Natural killer cell treated with Interleukin-12 subunit alpha and Interleukin-12 subunit beta and Interleukin-15 and Interleukin-18, amount 100 ng/mL, for 72 hours (primary cell): ENCODE measurements around the gene COL4A2. TPM values are rescaled to one million over a fixed set of nuclear protein-coding genes. Genes with fewer than 3 reads are reported as not detected.
"Not testable (repeated sequence)": the region's sequence is repeated elsewhere in the genome, so short reads cannot be mapped to it uniquely, and the experiment has no call there.

ENCODE experiments used
- ATAC-seq, 2 donors: fragments of 150-1000 bp; cut with Tn5 transposase in 1 of 2; sonication (Bioruptor Pico), chemical (Tn5 transposase) in 1 of 2; 2 replicates each; pipeline ENCODE4 v1.10.0; 2021
- DNase-seq: peaks from one replicate; pipeline ENCODE4 v3.0.0; 2022; ENCODE audit warnings: low spot score
- H3K27ac Mint-ChIP-seq, 2 donors: 1 replicate in 1 of 2; 2 replicates in 1 of 2; pipeline ENCODE4 v1.8.0; 2022; ENCODE audit warnings: mixed read lengths in 2 of 2, mild to moderate bottlenecking in 1 of 2, moderate library complexity in 1 of 2
- H3K27me3 Mint-ChIP-seq, 2 donors: 1 replicate in 1 of 2; 2 replicates in 1 of 2; pipeline ENCODE4 v1.8.0; 2022; ENCODE audit warnings: mixed read lengths in 2 of 2
- H3K36me3 Mint-ChIP-seq: one replicate; pipeline ENCODE4 v1.8.0; 2022; ENCODE audit warnings: mixed read lengths
- H3K4me1 Mint-ChIP-seq, 2 donors: 1 replicate in 1 of 2; 2 replicates in 1 of 2; pipeline ENCODE4 v1.8.0; 2022; ENCODE audit warnings: low read depth in 2 of 2, mixed read lengths in 2 of 2, mild to moderate bottlenecking in 1 of 2
- H3K4me3 Mint-ChIP-seq: one replicate; pipeline ENCODE4 v1.8.0; 2022; ENCODE audit warnings: mixed read lengths
- H3K9me3 Mint-ChIP-seq: 2 replicates; pipeline ENCODE4 v1.8.0; 2022; ENCODE audit warnings: mixed read lengths
- total RNA-seq, 2 donors: library from RNA; stranded (reverse); gene quantifications; one replicate each; pipeline ENCODE4 v1.2.3, GENCODE V29; 2022

Gene COL4A2
- total RNA-seq, 2 donors from 2014 or later: not detected

- Mint-ChIP-seq H3K4me3 (no peak overlapping the region), H3K4me1 (no peaks in the 10 kb centered on the region), H3K27ac (no peak overlapping the region), H3K27me3 (peaks cover 0 to 1% of the 10 kb centered on the region in 2 donors), H3K36me3 (no peaks in the 10 kb centered on the region), H3K9me3 (no peaks in the 10 kb centered on the region)
- DNase-seq (no peak), ATAC-seq (no peak)
Measured at GRCh38 chr13:110497003-110497402, 189.9 kb downstream of the COL4A2 start.

DNA sequence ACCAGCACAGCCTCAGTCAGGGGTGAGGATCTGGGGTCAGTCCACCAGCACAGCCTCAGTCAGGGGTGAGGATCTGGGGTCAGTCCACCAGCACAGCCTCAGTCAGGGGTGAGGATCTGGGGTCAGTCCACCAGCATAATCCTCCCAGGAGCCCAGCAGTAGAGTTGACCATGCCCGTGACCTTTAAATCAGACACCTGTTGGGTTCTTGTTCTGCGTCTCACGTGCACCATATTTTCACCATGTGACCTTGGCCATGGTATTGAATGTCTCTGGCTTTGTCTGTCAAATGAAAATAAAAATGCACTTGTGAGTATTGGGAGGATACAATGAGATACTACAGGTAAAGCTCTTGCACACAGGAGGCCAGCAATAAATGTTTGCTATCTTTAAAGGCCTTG, 190.8 kb downstream of the COL4A2 start:
- not testable (repeated sequence) for H3K4me3 Mint-ChIP-seq, H3K36me3 Mint-ChIP-seq, H3K27ac Mint-ChIP-seq, ATAC-seq, H3K9me3 Mint-ChIP-seq, H3K4me1 Mint-ChIP-seq, DNase-seq, H3K27me3 Mint-ChIP-seq

DNA sequence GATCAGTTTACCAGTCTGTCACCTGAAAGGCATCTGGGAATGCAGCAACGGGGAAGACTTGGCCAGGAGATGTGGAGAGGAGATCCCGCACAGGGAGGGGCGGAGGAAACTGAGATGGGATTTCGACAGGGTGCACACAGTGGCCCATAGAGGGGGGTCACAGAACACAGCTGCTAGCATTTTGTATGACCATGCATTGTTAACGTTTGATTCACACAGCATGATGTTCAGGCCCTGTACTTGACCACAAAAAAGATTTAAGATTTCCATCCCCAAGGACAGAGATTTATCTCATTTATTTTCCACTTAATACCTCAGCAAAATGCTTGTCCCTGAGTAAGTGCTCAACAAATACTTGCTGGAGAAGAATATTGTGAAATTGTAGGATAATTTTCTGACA, 191.2 kb downstream of the COL4A2 start:
- ATAC-seq (no peak), DNase-seq (no peak)
- Mint-ChIP-seq H3K27ac (no peak overlapping the region), H3K4me1 (no peaks in the 10 kb centered on the region), H3K36me3 (no peaks in the 10 kb centered on the region), H3K27me3 (peaks cover 0 to 2% of the 10 kb centered on the region in 2 donors), H3K4me3 (no peak overlapping the region), H3K9me3 (no peaks in the 10 kb centered on the region)

DNA sequence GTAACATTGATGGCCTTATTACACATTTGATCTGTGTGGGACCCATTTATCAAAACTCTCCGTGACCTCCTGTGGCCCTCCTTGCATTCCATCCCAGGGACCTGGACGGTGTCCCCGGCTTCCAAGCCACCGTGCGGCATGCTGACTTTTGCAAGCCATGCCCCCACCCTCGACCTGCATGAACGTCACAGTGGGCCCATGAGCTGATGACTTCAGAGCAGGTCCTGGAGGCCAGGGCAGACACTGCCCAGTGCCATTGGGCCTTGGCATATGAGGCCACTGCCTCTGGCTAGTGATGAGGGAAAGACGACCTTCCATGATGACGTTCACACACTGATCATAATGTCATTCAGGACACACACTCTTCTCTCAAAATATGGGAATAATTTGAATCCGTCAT, 191.7 kb downstream of the COL4A2 start:
- H3K4me1 Mint-ChIP-seq: no peaks in the 10 kb centered on the region
- ATAC-seq: no peak

GRCh38 chr13:110499621-110500281, 192.7 kb downstream of the COL4A2 start:
- no peaks in the 10 kb centered on the region for H3K4me1 Mint-ChIP-seq
- no peaks in the 10 kb centered on the region for H3K36me3 Mint-ChIP-seq
- no peaks in the 10 kb centered on the region for H3K9me3 Mint-ChIP-seq
- H3K27me3 Mint-ChIP-seq: peaks cover 0 to 2% of the 10 kb centered on the region in 2 donors
- DNase-seq: no peak
- ATAC-seq: no peak
- no peak overlapping the region for H3K4me3 Mint-ChIP-seq
- H3K27ac Mint-ChIP-seq: no peak overlapping the region

More for the DNA sequence above, 191.7 kb downstream of the COL4A2 start:
- Mint-ChIP-seq H3K36me3 (no peaks in the 10 kb centered on the region), H3K4me3 (no peak overlapping the region), H3K27me3 (peaks cover 0 to 2% of the 10 kb centered on the region in 2 donors), H3K9me3 (no peaks in the 10 kb centered on the region), H3K27ac (no peak overlapping the region)
- DNase-seq: no peak

DNA sequence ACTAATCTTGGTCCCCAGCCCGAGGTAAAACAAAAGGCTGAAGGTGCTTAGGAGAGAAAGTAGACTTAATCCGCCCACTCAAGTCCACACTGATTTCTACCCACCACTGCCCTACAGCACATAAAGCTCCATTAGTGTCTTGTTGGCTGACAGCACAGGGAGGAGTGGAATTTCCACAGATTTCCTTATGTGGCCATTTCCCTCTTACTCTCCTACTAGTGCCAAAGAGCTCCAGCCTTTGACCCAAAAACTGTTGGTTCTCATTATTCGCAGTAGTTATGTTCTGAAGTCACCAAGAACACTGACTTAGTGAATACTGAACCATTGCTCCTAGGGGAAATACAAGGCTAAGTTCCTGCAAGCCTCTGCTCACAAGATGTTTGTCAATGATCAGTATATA, 193.3 kb downstream of the COL4A2 start:
- Mint-ChIP-seq H3K27me3 (peaks cover 0 to 2% of the 10 kb centered on the region in 2 donors), H3K9me3 (no peaks in the 10 kb centered on the region), H3K4me3 (no peak overlapping the region), H3K27ac (no peak overlapping the region), H3K4me1 (no peaks in the 10 kb centered on the region), H3K36me3 (no peaks in the 10 kb centered on the region)
- DNase-seq (no peak), ATAC-seq (no peak)

- Mint-ChIP-seq H3K4me1 (no peaks in the 10 kb centered on the region), H3K36me3 (no peaks in the 10 kb centered on the region), H3K27me3 (peaks cover 0 to 2% of the 10 kb centered on the region in 2 donors), H3K9me3 (no peaks in the 10 kb centered on the region), H3K27ac (no peak overlapping the region), H3K4me3 (no peak overlapping the region)
- DNase-seq (no peak), ATAC-seq (no peak)
Measured at GRCh38 chr13:110501188-110501587, 194.1 kb downstream of the COL4A2 start.

GRCh38 chr13:110503037-110503901, 196.2 kb downstream of the COL4A2 start:
- ATAC-seq (no peak), DNase-seq (no peak)
- Mint-ChIP-seq H3K27ac (no peak overlapping the region), H3K27me3 (peaks cover 0 to 2% of the 10 kb centered on the region in 2 donors), H3K4me3 (no peak overlapping the region), H3K36me3 (no peaks in the 10 kb centered on the region), H3K4me1 (no peaks in the 10 kb centered on the region), H3K9me3 (no peaks in the 10 kb centered on the region)

DNA sequence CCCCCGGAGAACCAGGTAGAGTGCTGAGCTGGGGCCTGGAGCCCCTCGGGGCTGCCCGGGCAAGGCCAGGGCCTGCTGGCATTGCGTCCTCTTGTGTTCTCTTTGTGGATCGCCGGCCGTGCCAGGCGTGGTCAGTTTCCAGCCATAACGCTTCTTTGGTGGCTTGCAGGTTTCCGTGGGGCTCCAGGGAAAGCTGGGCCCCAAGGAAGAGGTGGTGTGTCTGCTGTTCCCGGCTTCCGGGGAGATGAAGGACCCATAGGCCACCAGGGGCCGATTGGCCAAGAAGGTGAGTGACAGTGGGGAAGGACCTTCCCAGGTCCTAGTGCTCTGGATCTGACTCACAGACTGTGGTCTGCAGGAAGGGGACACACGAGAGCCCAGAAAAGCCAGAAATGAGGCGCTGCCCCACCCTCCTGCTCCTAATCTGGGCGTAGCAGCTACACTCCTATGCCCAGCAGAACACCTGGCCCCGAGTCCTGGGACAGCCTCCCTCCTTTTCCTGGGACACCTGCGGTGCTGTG, 197.0 kb downstream of the COL4A2 start:
- Mint-ChIP-seq H3K4me1 (no peaks in the 10 kb centered on the region), H3K36me3 (no peaks in the 10 kb centered on the region), H3K27ac (no peak overlapping the region), H3K27me3 (peaks cover 0 to 2% of the 10 kb centered on the region in 2 donors), H3K4me3 (no peak overlapping the region), H3K9me3 (no peaks in the 10 kb centered on the region)
- DNase-seq (no peak), ATAC-seq (no peak)

GRCh38 chr13:110505594-110505993, 198.5 kb downstream of the COL4A2 start:
- Mint-ChIP-seq H3K27me3 (peaks cover 0 to 6% of the 10 kb centered on the region in 2 donors), H3K4me3 (no peak overlapping the region), H3K9me3 (no peaks in the 10 kb centered on the region), H3K4me1 (no peaks in the 10 kb centered on the region), H3K36me3 (no peaks in the 10 kb centered on the region), H3K27ac (no peak overlapping the region)
- DNase-seq (no peak), ATAC-seq (no peak)

DNA sequence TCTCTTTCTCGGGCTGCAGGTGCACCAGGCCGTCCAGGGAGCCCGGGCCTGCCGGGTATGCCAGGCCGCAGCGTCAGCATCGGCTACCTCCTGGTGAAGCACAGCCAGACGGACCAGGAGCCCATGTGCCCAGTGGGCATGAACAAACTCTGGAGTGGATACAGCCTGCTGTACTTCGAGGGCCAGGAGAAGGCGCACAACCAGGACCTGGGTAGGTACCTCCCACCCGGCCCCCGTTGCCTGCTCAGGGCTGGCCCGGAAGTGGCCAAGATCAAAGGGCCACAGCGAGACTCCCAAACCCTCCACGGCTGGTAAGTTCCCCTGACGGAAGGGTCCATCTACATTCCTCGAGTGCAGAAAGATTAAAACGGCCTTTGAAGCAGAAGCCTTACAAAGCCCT, 199.3 kb downstream of the COL4A2 start:
- H3K36me3 Mint-ChIP-seq: no peaks in the 10 kb centered on the region
- H3K9me3 Mint-ChIP-seq: no peaks in the 10 kb centered on the region
- ATAC-seq (no peak), DNase-seq (no peak)
- no peak overlapping the region for H3K4me3 Mint-ChIP-seq
- peaks cover 0 to 6% of the 10 kb centered on the region in 2 donors for H3K27me3 Mint-ChIP-seq
- no peaks in the 10 kb centered on the region for H3K4me1 Mint-ChIP-seq
- no peak overlapping the region for H3K27ac Mint-ChIP-seq

DNA sequence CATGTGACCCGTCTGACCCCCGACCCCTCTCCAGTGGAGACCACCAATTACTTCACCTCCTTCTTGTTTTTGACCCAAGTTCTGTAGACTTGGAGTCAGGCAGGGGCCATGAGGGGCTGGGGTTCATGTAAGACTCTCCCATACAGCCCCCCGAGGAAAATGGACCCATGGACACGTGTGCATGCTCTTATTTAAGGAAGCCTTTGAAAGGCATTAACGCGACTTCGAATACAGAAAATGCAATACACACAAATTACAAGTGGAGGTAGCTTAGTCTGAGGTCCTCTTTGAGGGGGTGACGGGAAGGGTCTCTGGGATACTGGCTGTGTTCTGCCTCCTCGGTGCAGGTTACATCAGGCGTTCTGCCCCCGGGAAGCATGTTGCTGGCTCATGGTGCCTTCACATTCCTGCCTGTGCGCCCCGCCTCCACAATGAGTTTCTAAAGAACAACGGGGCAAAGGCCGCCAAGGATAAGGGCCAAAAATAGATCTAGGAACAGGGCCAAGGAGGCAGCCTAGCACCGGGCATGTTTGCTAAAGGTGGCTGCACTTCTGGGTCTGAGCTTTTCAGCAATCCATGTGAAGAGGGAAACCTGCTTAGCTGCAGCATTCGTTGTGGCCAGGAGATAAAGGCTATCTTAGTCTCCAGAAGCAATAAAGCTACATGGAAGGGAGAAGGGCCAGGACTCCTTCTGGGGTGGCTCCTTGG, 199.9 kb downstream of the COL4A2 start:
- DNase-seq: no peak
- ATAC-seq: no peak
- Mint-ChIP-seq H3K36me3 (no peaks in the 10 kb centered on the region), H3K4me3 (no peak overlapping the region), H3K9me3 (no peaks in the 10 kb centered on the region), H3K27me3 (peaks cover 0 to 5% of the 10 kb centered on the region in 2 donors), H3K27ac (no peak overlapping the region), H3K4me1 (no peaks in the 10 kb centered on the region)

DNA sequence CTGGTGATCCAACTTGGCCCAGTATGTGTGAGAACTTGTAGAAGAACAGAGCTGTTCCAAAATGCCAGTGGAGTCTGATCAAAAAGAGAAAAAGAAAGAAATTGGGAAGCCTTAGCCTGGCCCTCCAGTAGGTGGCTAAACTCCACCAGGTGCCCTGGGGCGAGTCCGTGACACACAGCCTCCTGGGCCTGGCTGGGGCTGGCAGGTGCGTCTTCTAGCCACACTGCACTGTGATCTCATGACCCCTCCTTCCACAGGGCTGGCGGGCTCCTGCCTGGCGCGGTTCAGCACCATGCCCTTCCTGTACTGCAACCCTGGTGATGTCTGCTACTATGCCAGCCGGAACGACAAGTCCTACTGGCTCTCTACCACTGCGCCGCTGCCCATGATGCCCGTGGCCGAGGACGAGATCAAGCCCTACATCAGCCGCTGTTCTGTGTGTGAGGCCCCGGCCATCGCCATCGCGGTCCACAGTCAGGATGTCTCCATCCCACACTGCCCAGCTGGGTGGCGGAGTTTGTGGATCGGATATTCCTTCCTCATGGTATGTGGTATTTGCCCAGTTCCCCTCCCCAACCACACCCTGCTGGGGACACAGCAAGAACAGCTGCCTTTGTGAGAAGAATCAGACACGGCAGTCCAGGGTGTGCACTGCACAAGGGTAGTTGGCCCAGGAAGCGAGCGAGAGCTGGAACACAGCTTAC, 200.7 kb downstream of the COL4A2 start:
- Mint-ChIP-seq H3K4me1 (no peaks in the 10 kb centered on the region), H3K36me3 (no peaks in the 10 kb centered on the region), H3K9me3 (no peaks in the 10 kb centered on the region), H3K27ac (no peak overlapping the region), H3K27me3 (peaks cover 0 to 4% of the 10 kb centered on the region in 2 donors), H3K4me3 (no peak overlapping the region)
- ATAC-seq: no peak
- no peak for DNase-seq
